ENCODE measurements around the gene PLAAT4. TPM values are rescaled to one million over a fixed set of nuclear protein-coding genes. Genes with fewer than 3 reads are reported as not detected.

PLAAT4 gene
- total and polyA plus RNA-seq, 2 donors (not counting 3 experiments of a cell fraction or from before 2014, with no cell fraction given): 0.95 to 1.7 TPM

DNA sequence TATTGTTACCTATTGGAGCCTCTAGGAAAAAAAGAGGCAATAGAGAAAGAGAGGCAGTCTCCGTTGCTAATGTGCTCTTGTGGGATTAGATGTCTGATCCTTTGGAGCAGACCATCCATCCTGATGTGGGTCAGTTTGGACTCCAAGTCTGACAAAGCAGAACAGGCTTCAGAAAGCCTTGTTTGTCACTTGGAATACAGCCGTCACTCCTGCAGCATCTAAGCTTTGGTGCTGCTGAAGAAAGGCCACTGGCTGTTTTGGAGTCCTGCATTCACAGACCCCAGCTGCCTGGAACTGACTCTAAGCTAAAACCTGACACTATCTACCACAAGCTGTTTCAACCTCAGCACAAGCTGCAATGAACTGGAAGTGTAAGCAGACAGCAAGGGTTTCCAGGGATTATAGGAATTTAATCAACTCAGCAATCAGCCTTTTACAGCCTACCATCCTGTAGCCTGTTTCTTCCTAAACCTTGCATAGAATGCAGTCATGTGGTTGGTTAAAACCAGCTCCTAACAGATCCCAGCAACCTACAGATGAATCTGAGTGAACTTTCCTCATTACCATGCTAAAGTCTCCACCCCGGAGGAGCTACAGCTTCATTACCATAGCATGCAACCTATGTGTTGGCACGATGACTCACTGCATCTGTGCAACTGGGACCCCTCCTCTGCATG lies 3.7 kb upstream of the PLAAT4 start:
- H3K27me3 ChIP-seq (ENCODE audit: control insufficient read depth in 2 of 2, insufficient read depth in 2 of 2, low read length in 2 of 2): peaks cover 2% of the 10 kb centered on the region in 2 experiments
- H3K9me1 ChIP-seq (replicated peaks; ENCODE audit: control insufficient read depth, extremely low read depth, insufficient read depth, low read length): no peaks in the 10 kb centered on the region
- no peak overlapping the region for H3K27ac ChIP-seq (ENCODE audit: insufficient read depth, low read depth, low read length)
- H3K36me3 ChIP-seq (ENCODE audit: control insufficient read depth in 2 of 2, extremely low read depth in 1 of 2, insufficient read depth in 2 of 2, low read length in 2 of 2): no peaks in the 10 kb centered on the region
- H2AFZ ChIP-seq (ENCODE audit: low read depth, low read length): no peak overlapping the region
- TF ChIP-seq JUN (IDR thresholded peaks at IDR 0.05; ENCODE audit: borderline replicate concordance, insufficient read depth, insufficient read length, low read depth) (no peak), MYC (IDR thresholded peaks at IDR 0.05; ENCODE audit: low read depth, low read length) (no peak), FOS (IDR thresholded peaks at IDR 0.05; ENCODE audit: borderline replicate concordance, insufficient read depth, low read length) (no peak), EZH2 (IDR thresholded peaks at IDR 0.05; ENCODE audit: borderline replicate concordance, low read depth, low read length, severe bottlenecking) (no peak), GATA2 (IDR thresholded peaks at IDR 0.05; ENCODE audit: insufficient read depth, insufficient read length, low read depth, low read length) (no peak), POLR2AphosphoS5 (IDR thresholded peaks at IDR 0.05; ENCODE audit: insufficient read depth, low read depth, low read length) (no peak), POLR2A (IDR thresholded peaks at IDR 0.05; ENCODE audit: low read depth, low read length) (no peak)
- TF ChIP-seq, protein P1, sequence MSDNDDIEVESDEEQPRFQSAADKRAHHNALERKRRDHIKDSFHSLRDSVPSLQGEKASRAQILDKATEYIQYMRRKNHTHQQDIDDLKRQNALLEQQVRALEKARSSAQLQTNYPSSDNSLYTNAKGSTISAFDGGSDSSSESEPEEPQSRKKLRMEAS (IDR thresholded peaks at IDR 0.05; ENCODE audit: insufficient read depth, insufficient read length): no peak
- TF ChIP-seq, protein P2, sequence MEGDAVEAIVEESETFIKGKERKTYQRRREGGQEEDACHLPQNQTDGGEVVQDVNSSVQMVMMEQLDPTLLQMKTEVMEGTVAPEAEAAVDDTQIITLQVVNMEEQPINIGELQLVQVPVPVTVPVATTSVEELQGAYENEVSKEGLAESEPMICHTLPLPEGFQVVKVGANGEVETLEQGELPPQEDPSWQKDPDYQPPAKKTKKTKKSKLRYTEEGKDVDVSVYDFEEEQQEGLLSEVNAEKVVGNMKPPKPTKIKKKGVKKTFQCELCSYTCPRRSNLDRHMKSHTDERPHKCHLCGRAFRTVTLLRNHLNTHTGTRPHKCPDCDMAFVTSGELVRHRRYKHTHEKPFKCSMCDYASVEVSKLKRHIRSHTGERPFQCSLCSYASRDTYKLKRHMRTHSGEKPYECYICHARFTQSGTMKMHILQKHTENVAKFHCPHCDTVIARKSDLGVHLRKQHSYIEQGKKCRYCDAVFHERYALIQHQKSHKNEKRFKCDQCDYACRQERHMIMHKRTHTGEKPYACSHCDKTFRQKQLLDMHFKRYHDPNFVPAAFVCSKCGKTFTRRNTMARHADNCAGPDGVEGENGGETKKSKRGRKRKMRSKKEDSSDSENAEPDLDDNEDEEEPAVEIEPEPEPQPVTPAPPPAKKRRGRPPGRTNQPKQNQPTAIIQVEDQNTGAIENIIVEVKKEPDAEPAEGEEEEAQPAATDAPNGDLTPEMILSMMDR (IDR thresholded peaks at IDR 0.05; ENCODE audit: extremely low read depth in 1 of 2, insufficient read depth in 1 of 2, low read depth in 1 of 2, low read length in 2 of 2): no peak
- no peak overlapping the region for H3K9ac ChIP-seq (replicated peaks; ENCODE audit: extremely low read depth, insufficient read depth, low read length)
- dilution Hi-C loops (cut with MboI; ENCODE audit: extremely low pct_ligation_motif_present, low sequenced_read_pairs): no loop called here
- FAIRE-seq (no peak), DNase-seq (ENCODE audit: low read depth, low spot score) (no peak)
- no peaks in the 10 kb centered on the region for H3K9me3 ChIP-seq (replicated peaks; ENCODE audit: control insufficient read depth, insufficient read depth, low read length)
- peaks cover 8% of the 10 kb centered on the region for H3K4me1 ChIP-seq (ENCODE audit: control insufficient read depth, extremely low read depth, insufficient read depth, low read length)
- H3K4me2 ChIP-seq (ENCODE audit: insufficient read depth, low read length): no peak overlapping the region
- H3K79me2 ChIP-seq (ENCODE audit: control insufficient read depth, insufficient read depth, low read length): no peaks in the 10 kb centered on the region
- intact Hi-C loops (cut with micrococcal nuclease): no loop called here
- ChIA-PET CTCF (interaction anchor here (1.8 kb wide), 2 partner anchors 11 to 54 kb away, joined by 4 to 5 read pairs; no protein-coding TSS in a partner anchor), POLR2A (no interaction called here)
- no peak overlapping the region for H3K4me3 ChIP-seq (replicated peaks in 1 of 3; ENCODE audit: insufficient read depth in 1 of 3, low read depth in 1 of 3, low read length in 3 of 3)
- no peaks in the 10 kb centered on the region for H4K20me1 ChIP-seq (replicated peaks; ENCODE audit: control insufficient read depth, extremely low read depth, insufficient read depth, low read length)
- BruUV-seq (replicated peaks): no TSS peak
